ENCODE data around the gene SERINC3.

DNA sequence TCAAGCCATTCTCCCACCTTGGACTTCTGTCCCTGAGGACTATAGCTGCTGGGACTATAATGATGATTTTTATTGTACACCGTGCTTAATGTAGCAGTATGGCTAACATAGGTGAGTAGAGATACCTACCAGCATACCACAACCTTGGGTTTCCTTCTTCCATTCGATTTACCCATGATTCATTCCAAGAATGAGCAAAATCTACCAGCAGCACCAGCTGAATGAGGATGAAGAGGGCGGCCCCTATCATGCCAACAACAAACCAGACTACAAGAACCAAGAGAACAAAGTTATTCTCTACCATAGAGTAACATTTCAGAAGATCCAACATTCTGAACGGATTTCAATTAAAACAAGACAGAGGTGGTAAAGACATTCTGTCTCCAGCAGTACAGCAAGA lies 12.1 kb downstream of the SERINC3 start:
- TF ChIP-seq EP300 (conservative IDR thresholded peaks at IDR 0.05; ENCODE audit: poor library complexity, severe bottlenecking) (no peak), SMC3 (conservative IDR thresholded peaks at IDR 0.05; ENCODE audit: poor library complexity) (no peak), POLR2AphosphoS5 (IDR thresholded peaks at IDR 0.05) (no peak), MXI1 (conservative IDR thresholded peaks at IDR 0.05; ENCODE audit: poor library complexity, severe bottlenecking) (no peak), EZH2 (IDR thresholded peaks at IDR 0.05; ENCODE audit: borderline replicate concordance, insufficient read depth, low read length, poor library complexity, severe bottlenecking) (no peak)
- TF ChIP-seq, protein P1, sequence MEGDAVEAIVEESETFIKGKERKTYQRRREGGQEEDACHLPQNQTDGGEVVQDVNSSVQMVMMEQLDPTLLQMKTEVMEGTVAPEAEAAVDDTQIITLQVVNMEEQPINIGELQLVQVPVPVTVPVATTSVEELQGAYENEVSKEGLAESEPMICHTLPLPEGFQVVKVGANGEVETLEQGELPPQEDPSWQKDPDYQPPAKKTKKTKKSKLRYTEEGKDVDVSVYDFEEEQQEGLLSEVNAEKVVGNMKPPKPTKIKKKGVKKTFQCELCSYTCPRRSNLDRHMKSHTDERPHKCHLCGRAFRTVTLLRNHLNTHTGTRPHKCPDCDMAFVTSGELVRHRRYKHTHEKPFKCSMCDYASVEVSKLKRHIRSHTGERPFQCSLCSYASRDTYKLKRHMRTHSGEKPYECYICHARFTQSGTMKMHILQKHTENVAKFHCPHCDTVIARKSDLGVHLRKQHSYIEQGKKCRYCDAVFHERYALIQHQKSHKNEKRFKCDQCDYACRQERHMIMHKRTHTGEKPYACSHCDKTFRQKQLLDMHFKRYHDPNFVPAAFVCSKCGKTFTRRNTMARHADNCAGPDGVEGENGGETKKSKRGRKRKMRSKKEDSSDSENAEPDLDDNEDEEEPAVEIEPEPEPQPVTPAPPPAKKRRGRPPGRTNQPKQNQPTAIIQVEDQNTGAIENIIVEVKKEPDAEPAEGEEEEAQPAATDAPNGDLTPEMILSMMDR (IDR thresholded peaks at IDR 0.05; ENCODE audit: poor library complexity, severe bottlenecking): no peak
- TF ChIP-seq, protein P2, sequence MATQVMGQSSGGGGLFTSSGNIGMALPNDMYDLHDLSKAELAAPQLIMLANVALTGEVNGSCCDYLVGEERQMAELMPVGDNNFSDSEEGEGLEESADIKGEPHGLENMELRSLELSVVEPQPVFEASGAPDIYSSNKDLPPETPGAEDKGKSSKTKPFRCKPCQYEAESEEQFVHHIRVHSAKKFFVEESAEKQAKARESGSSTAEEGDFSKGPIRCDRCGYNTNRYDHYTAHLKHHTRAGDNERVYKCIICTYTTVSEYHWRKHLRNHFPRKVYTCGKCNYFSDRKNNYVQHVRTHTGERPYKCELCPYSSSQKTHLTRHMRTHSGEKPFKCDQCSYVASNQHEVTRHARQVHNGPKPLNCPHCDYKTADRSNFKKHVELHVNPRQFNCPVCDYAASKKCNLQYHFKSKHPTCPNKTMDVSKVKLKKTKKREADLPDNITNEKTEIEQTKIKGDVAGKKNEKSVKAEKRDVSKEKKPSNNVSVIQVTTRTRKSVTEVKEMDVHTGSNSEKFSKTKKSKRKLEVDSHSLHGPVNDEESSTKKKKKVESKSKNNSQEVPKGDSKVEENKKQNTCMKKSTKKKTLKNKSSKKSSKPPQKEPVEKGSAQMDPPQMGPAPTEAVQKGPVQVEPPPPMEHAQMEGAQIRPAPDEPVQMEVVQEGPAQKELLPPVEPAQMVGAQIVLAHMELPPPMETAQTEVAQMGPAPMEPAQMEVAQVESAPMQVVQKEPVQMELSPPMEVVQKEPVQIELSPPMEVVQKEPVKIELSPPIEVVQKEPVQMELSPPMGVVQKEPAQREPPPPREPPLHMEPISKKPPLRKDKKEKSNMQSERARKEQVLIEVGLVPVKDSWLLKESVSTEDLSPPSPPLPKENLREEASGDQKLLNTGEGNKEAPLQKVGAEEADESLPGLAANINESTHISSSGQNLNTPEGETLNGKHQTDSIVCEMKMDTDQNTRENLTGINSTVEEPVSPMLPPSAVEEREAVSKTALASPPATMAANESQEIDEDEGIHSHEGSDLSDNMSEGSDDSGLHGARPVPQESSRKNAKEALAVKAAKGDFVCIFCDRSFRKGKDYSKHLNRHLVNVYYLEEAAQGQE (IDR thresholded peaks at IDR 0.05; ENCODE audit: borderline replicate concordance): no peak

All from neural cell (in vitro differentiated cells).